Liver (tissue), 9 donors: ENCODE data around the gene ANKRD17. TPM values are rescaled to one million over a fixed set of nuclear protein-coding genes. Genes with fewer than 3 reads are reported as not detected.

Experiments used
- DNase-seq: peaks from one replicate; pipeline ENCODE4 v3.0.0-alpha.2; 2017; ENCODE audit warnings: low spot score
- H3K27ac ChIP-seq, 2 donors: one replicate each; pipeline ENCODE4 v1.7.0; 2013; ENCODE audit warnings: inconsistent platforms in 2 of 2, low read length in 2 of 2, control low read depth in 1 of 2, low read depth in 1 of 2, mild to moderate bottlenecking in 1 of 2
- H3K27me3 ChIP-seq, 4 donors: one replicate each; pipeline versions ENCODE4 v1.6.1 to v1.7.0; 2013; ENCODE audit warnings: low read length in 3 of 4, inconsistent platforms in 1 of 4, mild to moderate bottlenecking in 1 of 4, moderate library complexity in 1 of 4; ENCODE audit not compliant: control insufficient read depth in 4 of 4, insufficient read depth in 4 of 4
- H3K36me3 ChIP-seq, 4 donors: one replicate each; pipeline versions ENCODE4 v1.6.1 to v1.7.0; 2013; ENCODE audit warnings: low read length in 3 of 4, mild to moderate bottlenecking in 3 of 4, low read depth in 1 of 4, moderate library complexity in 1 of 4; ENCODE audit not compliant: control insufficient read depth in 4 of 4, insufficient read depth in 3 of 4
- H3K4me1 ChIP-seq, 4 donors: one replicate each; pipeline versions ENCODE4 v1.6.1 to v1.7.0; 2013; ENCODE audit warnings: low read length in 3 of 4, mild to moderate bottlenecking in 3 of 4, moderate library complexity in 1 of 4; ENCODE audit not compliant: control insufficient read depth in 4 of 4, insufficient read depth in 4 of 4
- H3K4me3 ChIP-seq, 3 donors: one replicate each; pipeline versions ENCODE4 v1.6.1 to v1.7.0; 2013; ENCODE audit warnings: low read length in 3 of 3, control low read depth in 1 of 3, low read depth in 1 of 3, mild to moderate bottlenecking in 1 of 3
- H3K9ac ChIP-seq, 2 donors: one replicate each; pipeline ENCODE4 v1.7.0; 2013; ENCODE audit warnings: low read length in 2 of 2, mild to moderate bottlenecking in 2 of 2, moderate library complexity in 2 of 2, control low read depth in 1 of 2, low read depth in 1 of 2
- H3K9me3 ChIP-seq, 4 donors: one replicate each; pipeline versions ENCODE4 v1.6.1 to v1.7.0; 2013; ENCODE audit warnings: low read length in 3 of 4; ENCODE audit not compliant: control insufficient read depth in 4 of 4
- ATF3 ChIP-seq: IDR thresholded peaks from 2 replicates; pipeline ENCODE4 v1.6.1; 2016; ENCODE audit warnings: antibody characterized with exemption
- CTCF ChIP-seq: fragments of 150-350 bp; IDR thresholded peaks from 2 replicates; pipeline ENCODE4 v1.5.1; 2017; ENCODE audit warnings: improper control_type of control experiment, low read depth, low read length; ENCODE audit not compliant: missing input control
- EGR1 ChIP-seq, 2 donors: IDR thresholded peaks; 2 replicates each; pipeline ENCODE4 v1.6.1; 2016 to 2018; ENCODE audit warnings: antibody characterized with exemption in 2 of 2, low read depth in 2 of 2
- FOXA1 ChIP-seq: IDR thresholded peaks from 2 replicates; pipeline ENCODE4 v1.6.1; 2016; ENCODE audit warnings: antibody characterized with exemption
- FOXA2 ChIP-seq: IDR thresholded peaks from 2 replicates; pipeline ENCODE4 v1.6.1; 2016; ENCODE audit warnings: antibody characterized with exemption
- GABPA ChIP-seq, 2 donors: IDR thresholded peaks in 1 of 2; conservative IDR thresholded peaks in 1 of 2; 2 replicates each; pipeline ENCODE4 v1.6.1; 2016; ENCODE audit warnings: antibody characterized with exemption in 2 of 2, mild to moderate bottlenecking in 1 of 2, moderate library complexity in 1 of 2
- HNF4A ChIP-seq, 2 donors: conservative IDR thresholded peaks; 2 replicates each; pipeline ENCODE4 v1.6.1; 2016; ENCODE audit warnings: antibody characterized with exemption in 2 of 2, mild to moderate bottlenecking in 2 of 2
- HNF4G ChIP-seq: IDR thresholded peaks from 2 replicates; pipeline ENCODE4 v1.6.1; 2016; ENCODE audit warnings: antibody characterized with exemption
- JUND ChIP-seq, 2 donors: IDR thresholded peaks; 2 replicates each; pipeline ENCODE4 v1.6.1; 2016; ENCODE audit warnings: antibody characterized with exemption in 2 of 2
- MAX ChIP-seq: IDR thresholded peaks from 2 replicates; pipeline ENCODE4 v1.6.1; 2016; ENCODE audit warnings: antibody characterized with exemption
- NR2F2 ChIP-seq: IDR thresholded peaks from 2 replicates; pipeline ENCODE4 v1.6.1; 2016; ENCODE audit warnings: antibody characterized with exemption
- RAD21 ChIP-seq, 2 donors: IDR thresholded peaks; 2 replicates each; pipeline ENCODE4 v1.6.1; 2016; ENCODE audit warnings: antibody characterized with exemption in 2 of 2, mild to moderate bottlenecking in 2 of 2
- REST ChIP-seq: IDR thresholded peaks from 2 replicates; pipeline ENCODE4 v1.6.1; 2016; ENCODE audit warnings: antibody characterized with exemption, mild to moderate bottlenecking
- RXRA ChIP-seq, 2 donors: IDR thresholded peaks; 2 replicates each; pipeline ENCODE4 v1.6.1; 2017 to 2018; ENCODE audit warnings: antibody characterized with exemption in 2 of 2, mild to moderate bottlenecking in 1 of 2
- TAF1 ChIP-seq: conservative IDR thresholded peaks from 2 replicates; pipeline ENCODE4 v1.6.1; 2016; ENCODE audit warnings: antibody characterized with exemption, mild to moderate bottlenecking
- YY1 ChIP-seq: IDR thresholded peaks from 2 replicates; pipeline ENCODE4 v1.6.1; 2016; ENCODE audit warnings: antibody characterized with exemption, mild to moderate bottlenecking
- ZBTB33 ChIP-seq: IDR thresholded peaks from 2 replicates; pipeline ENCODE4 v1.6.1; 2016; ENCODE audit warnings: antibody characterized with exemption
- WGBS: extraction: QIAGEN DNeasy Blood & Tissue Kit; methylation state at CpG from one replicate; pipeline ENCODE4 v1.1.7; 2013; 5-methylcytosine and 5-hydroxymethylcytosine counted together
- polyA plus RNA-seq, 2 donors: library from polyadenylated mRNA; stranded (reverse) in 1 of 2; unstranded in 1 of 2; fragments of 200-250 nt in 1 of 2; fragments of >200 nt in 1 of 2; fragmentation: Nextera tagmentation in 1 of 2; extraction: Ambion mirVana in 1 of 2; gene quantifications; one replicate each; pipeline versions ENCODE4 v1.2.1 to v1.2.3, GENCODE V29; 2013 to 2015
- total RNA-seq, 2 donors: library from RNA; depleted of rRNA; stranded (reverse); fragments of >200 nt; gene quantifications; one replicate each; pipeline ENCODE4 v1.2.3, GENCODE V29; 2014
- donor health status: healthy.
- donor health status: healthy.
- donor health status: healthy.
- donor health status: healthy.
- donor health status: healthy.

The ANKRD17 gene
- total and polyA plus RNA-seq, 4 donors = 11.6 to 38.5 (median 19.7) TPM

- TF ChIP-seq REST = no peak
Measured at GRCh38 chr4:73197220-73197619, 61.4 kb downstream of the ANKRD17 start (continued).

- Histone ChIP-seq H3K4me3 (no peak overlapping the region), H3K4me1 (no peaks in the 10 kb centered on the region), H3K9me3 (no peaks in the 10 kb centered on the region), H3K27me3 (no peaks in the 10 kb centered on the region), H3K36me3 (no peaks in the 10 kb centered on the region), H3K27ac (no peak overlapping the region), H3K9ac (no peak overlapping the region)
- no peak for DNase-seq
- no peak for TF ChIP-seq RAD21 (IDR thresholded peaks at IDR 0.05)
- TF ChIP-seq YY1 = no peak
- TF ChIP-seq REST = no peak
- no peak for TF ChIP-seq FOXA1
- TF ChIP-seq EGR1 (IDR thresholded peaks at IDR 0.05; ENCODE audit: low read depth in 2 of 2) = no peak
- no peak for TF ChIP-seq ZBTB33
- no peak for TF ChIP-seq JUND (IDR thresholded peaks at IDR 0.05)
- TF ChIP-seq HNF4A (conservative IDR thresholded peaks at IDR 0.05) = no peak
- no peak for TF ChIP-seq HNF4G
- no peak for TF ChIP-seq RXRA (IDR thresholded peaks at IDR 0.05)
- TF ChIP-seq TAF1 = no peak
- no peak for TF ChIP-seq MAX
- TF ChIP-seq ATF3 = no peak
- no peak for TF ChIP-seq FOXA2
- no peak for TF ChIP-seq CTCF
- TF ChIP-seq GABPA (IDR thresholded peaks at IDR 0.05 in 1 of 2, conservative IDR thresholded peaks at IDR 0.05 in 1 of 2) = no peak
- TF ChIP-seq NR2F2 = no peak
- WGBS = 86% methylated on average over 2 of the region's 2 CpGs
Measured at GRCh38 chr4:73194064-73194463, 64.5 kb downstream of the ANKRD17 start.
